Measurements from ENCODE around the gene ZFYVE1.
"Not testable (repeated sequence)": the region's sequence is repeated elsewhere in the genome, so short reads cannot be mapped to it uniquely, and the experiment has no call there.

ZFYVE1 gene

GRCh38 chr14:72966038-72966437 lies 60.9 kb downstream of the ZFYVE1 start:
- no peak for TF ChIP-seq CTCF (conservative IDR thresholded peaks at IDR 0.05)
- no peak overlapping the region for H3K27ac ChIP-seq

GRCh38 chr14:72965249-72965648 lies 61.7 kb downstream of the ZFYVE1 start:
- no peak overlapping the region for H3K27ac ChIP-seq
- TF ChIP-seq CTCF (conservative IDR thresholded peaks at IDR 0.05): no peak

GRCh38 chr14:72962829-72963312 lies 64.0 kb downstream of the ZFYVE1 start:
- no peak for TF ChIP-seq CTCF (conservative IDR thresholded peaks at IDR 0.05)
- H3K27ac ChIP-seq: no peak overlapping the region

GRCh38 chr14:72962336-72962754 lies 64.6 kb downstream of the ZFYVE1 start:
- H3K27ac ChIP-seq: not testable (repeated sequence)

GRCh38 chr14:72961579-72962335 lies 65.1 kb downstream of the ZFYVE1 start:
- TF ChIP-seq CTCF (conservative IDR thresholded peaks at IDR 0.05): no peak
- no peak overlapping the region for H3K27ac ChIP-seq

GRCh38 chr14:72961016-72961415 lies 65.9 kb downstream of the ZFYVE1 start:
- H3K27ac ChIP-seq: not testable (repeated sequence)

GRCh38 chr14:72958548-72958947 lies 68.4 kb downstream of the ZFYVE1 start:
- H3K27ac ChIP-seq: no peak overlapping the region
- TF ChIP-seq CTCF (conservative IDR thresholded peaks at IDR 0.05): no peak

- H3K27ac ChIP-seq: no peak overlapping the region
These were observed 69.7 kb downstream of the ZFYVE1 start for GRCh38 chr14:72957213-72957612.

GRCh38 chr14:72956741-72957140 lies 70.2 kb downstream of the ZFYVE1 start:
- H3K27ac ChIP-seq: not testable (repeated sequence)

More at GRCh38 chr14:72957213-72957612, 69.7 kb downstream of the ZFYVE1 start:
- no peak for TF ChIP-seq CTCF (conservative IDR thresholded peaks at IDR 0.05)
